ENCODE data around the gene NTF3. TPM values are rescaled to one million over a fixed set of nuclear protein-coding genes. Genes with fewer than 3 reads are reported as not detected.

NTF3 gene
- total RNA-seq, 1 donor from 2014 or later: 8.9 TPM

DNA sequence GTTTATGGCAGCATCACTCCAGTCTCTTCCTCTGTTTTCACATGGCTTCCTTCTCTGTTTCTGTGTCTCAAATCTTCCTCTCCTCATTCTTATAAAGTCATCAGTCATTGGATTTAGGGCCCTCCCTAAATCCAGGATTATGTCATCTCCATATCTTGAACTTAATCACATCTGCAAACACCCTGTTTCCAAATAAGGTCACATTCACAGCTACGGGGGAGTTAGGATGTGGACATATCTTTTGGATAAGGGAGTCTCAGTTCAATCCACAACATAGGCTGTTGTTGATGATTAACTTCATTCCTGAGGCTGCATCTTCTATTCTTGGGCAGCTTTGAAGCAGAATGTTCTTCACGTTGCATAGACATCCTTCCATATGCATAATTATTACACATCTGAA lies 40.3 kb upstream of the NTF3 start:
- H3K27me3 Mint-ChIP-seq (ENCODE audit: low read depth, unreplicated experiment): peaks cover 4% of the 10 kb centered on the region
- H3K9me3 Mint-ChIP-seq (ENCODE audit: unreplicated experiment): peaks cover 3% of the 10 kb centered on the region
- Histone ChIP-seq H3K4me2 (ENCODE audit: low read length) (no peak overlapping the region), H3K79me2 (ENCODE audit: insufficient read depth, low read length) (no peaks in the 10 kb centered on the region), H3K4me3 (ENCODE audit: insufficient read depth, low read depth, low read length) (no peak overlapping the region), H3K27ac (ENCODE audit: low read depth, low read length) (no peak overlapping the region), H3K36me3 (ENCODE audit: insufficient read depth, low read length) (no peaks in the 10 kb centered on the region), H4K20me1 (ENCODE audit: insufficient read depth, low read length) (no peaks in the 10 kb centered on the region), H2AFZ (ENCODE audit: low read depth, low read length) (no peak overlapping the region), H3K9ac (ENCODE audit: low read length) (no peak overlapping the region), H3K4me1 (ENCODE audit: insufficient read depth, low read length) (no peaks in the 10 kb centered on the region), H3K9me3 (ENCODE audit: insufficient read depth, low read depth, low read length) (no peaks in the 10 kb centered on the region), H3K27me3 (ENCODE audit: insufficient read depth, low read length) (no peaks in the 10 kb centered on the region)
- no peaks in the 10 kb centered on the region for H3K36me3 Mint-ChIP-seq (ENCODE audit: low read depth, unreplicated experiment)
- H3K4me3 Mint-ChIP-seq (ENCODE audit: unreplicated experiment): peak overlapping the region; percentile 71
- TF ChIP-seq EZH2 (IDR thresholded peaks at IDR 0.05; ENCODE audit: insufficient read depth, low read length): no peak
- TF ChIP-seq, protein P1, sequence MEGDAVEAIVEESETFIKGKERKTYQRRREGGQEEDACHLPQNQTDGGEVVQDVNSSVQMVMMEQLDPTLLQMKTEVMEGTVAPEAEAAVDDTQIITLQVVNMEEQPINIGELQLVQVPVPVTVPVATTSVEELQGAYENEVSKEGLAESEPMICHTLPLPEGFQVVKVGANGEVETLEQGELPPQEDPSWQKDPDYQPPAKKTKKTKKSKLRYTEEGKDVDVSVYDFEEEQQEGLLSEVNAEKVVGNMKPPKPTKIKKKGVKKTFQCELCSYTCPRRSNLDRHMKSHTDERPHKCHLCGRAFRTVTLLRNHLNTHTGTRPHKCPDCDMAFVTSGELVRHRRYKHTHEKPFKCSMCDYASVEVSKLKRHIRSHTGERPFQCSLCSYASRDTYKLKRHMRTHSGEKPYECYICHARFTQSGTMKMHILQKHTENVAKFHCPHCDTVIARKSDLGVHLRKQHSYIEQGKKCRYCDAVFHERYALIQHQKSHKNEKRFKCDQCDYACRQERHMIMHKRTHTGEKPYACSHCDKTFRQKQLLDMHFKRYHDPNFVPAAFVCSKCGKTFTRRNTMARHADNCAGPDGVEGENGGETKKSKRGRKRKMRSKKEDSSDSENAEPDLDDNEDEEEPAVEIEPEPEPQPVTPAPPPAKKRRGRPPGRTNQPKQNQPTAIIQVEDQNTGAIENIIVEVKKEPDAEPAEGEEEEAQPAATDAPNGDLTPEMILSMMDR (IDR thresholded peaks at IDR 0.05; ENCODE audit: insufficient read depth, low read depth, low read length): no peak
- DNase-seq (ENCODE audit: low read depth) (peak; percentile 12), FAIRE-seq (no peak)
- peaks cover 37% of the 10 kb centered on the region for H3K4me1 Mint-ChIP-seq (ENCODE audit: low read depth, unreplicated experiment)
- peak overlapping the region; percentile 35 for H3K27ac Mint-ChIP-seq (ENCODE audit: unreplicated experiment)

GRCh38 chr12:5392961-5393360 lies 38.9 kb upstream of the NTF3 start:
- DNase-seq (ENCODE audit: low read depth) (no peak), FAIRE-seq (no peak)
- Histone ChIP-seq H4K20me1 (ENCODE audit: insufficient read depth, low read length) (no peaks in the 10 kb centered on the region), H3K4me1 (ENCODE audit: insufficient read depth, low read length) (no peaks in the 10 kb centered on the region), H3K9ac (ENCODE audit: low read length) (no peak overlapping the region), H3K4me2 (ENCODE audit: low read length) (no peak overlapping the region), H3K36me3 (ENCODE audit: insufficient read depth, low read length) (no peaks in the 10 kb centered on the region), H3K27me3 (ENCODE audit: insufficient read depth, low read length) (no peaks in the 10 kb centered on the region), H3K4me3 (ENCODE audit: insufficient read depth, low read depth, low read length) (no peak overlapping the region), H3K79me2 (ENCODE audit: insufficient read depth, low read length) (no peaks in the 10 kb centered on the region), H2AFZ (ENCODE audit: low read depth, low read length) (no peak overlapping the region), H3K27ac (ENCODE audit: low read depth, low read length) (no peak overlapping the region), H3K9me3 (ENCODE audit: insufficient read depth, low read depth, low read length) (no peaks in the 10 kb centered on the region)
- no peaks in the 10 kb centered on the region for H3K36me3 Mint-ChIP-seq (ENCODE audit: low read depth, unreplicated experiment)
- peaks cover 3% of the 10 kb centered on the region for H3K9me3 Mint-ChIP-seq (ENCODE audit: unreplicated experiment)
- H3K4me3 Mint-ChIP-seq (ENCODE audit: unreplicated experiment): no peak overlapping the region
- H3K4me1 Mint-ChIP-seq (ENCODE audit: low read depth, unreplicated experiment): peaks cover 37% of the 10 kb centered on the region
- no peak for TF ChIP-seq EZH2 (IDR thresholded peaks at IDR 0.05; ENCODE audit: insufficient read depth, low read length)
- TF ChIP-seq, protein P1 (IDR thresholded peaks at IDR 0.05; ENCODE audit: insufficient read depth, low read depth, low read length): no peak
- H3K27ac Mint-ChIP-seq (ENCODE audit: unreplicated experiment): peak overlapping the region; percentile 31
- peaks cover 4% of the 10 kb centered on the region for H3K27me3 Mint-ChIP-seq (ENCODE audit: low read depth, unreplicated experiment)

DNA sequence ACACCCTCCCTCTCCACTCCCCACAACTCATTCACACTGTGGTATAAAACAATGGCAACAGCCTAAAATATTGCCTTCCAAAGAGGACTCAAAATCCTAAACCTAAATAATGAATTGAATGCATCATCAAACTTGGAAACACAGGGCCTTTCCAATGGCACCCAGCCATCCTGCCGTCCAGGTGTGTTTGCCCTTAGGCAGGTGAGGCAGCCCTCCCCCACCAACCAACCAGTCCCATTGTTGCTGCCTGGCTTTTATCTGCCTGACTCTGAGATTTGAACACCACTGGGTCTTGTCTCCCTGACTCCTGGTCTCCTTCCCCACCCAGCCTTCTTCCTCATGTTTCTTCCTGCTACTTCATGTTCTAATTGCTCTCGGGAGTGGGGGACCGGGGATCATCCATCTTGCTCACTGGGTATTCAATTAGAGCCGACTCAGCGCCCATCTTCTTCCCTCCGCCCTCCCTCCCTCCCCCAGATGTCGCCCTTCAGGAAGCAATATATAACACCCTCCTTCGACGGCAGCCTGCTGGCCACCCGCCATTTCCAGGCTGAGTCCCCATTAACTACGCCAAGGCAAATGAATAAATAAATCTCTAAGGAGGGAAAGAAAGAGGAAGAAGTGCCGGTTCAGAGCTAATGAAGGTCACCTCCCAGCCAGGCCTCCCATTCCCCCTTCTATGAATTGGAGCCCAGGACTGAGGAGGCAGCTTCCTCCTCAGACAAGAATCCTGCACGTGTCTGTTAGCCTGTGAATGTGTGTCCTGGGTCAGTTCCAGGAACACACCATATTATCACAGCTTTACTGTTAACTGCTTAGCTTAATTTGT lies 36.3 kb upstream of the NTF3 start:
- no peak overlapping the region for H3K27ac ChIP-seq (ENCODE audit: low read depth, low read length)
- no peak for DNase-seq (ENCODE audit: low read depth)

More for the DNA sequence above, 36.3 kb upstream of the NTF3 start:
- Histone ChIP-seq H3K79me2 (ENCODE audit: insufficient read depth, low read length) (no peaks in the 10 kb centered on the region), H3K27me3 (ENCODE audit: insufficient read depth, low read length) (no peaks in the 10 kb centered on the region), H3K36me3 (ENCODE audit: insufficient read depth, low read length) (no peaks in the 10 kb centered on the region), H3K4me3 (ENCODE audit: insufficient read depth, low read depth, low read length) (no peak overlapping the region), H3K9me3 (ENCODE audit: insufficient read depth, low read depth, low read length) (no peaks in the 10 kb centered on the region), H4K20me1 (ENCODE audit: insufficient read depth, low read length) (no peaks in the 10 kb centered on the region), H3K4me1 (ENCODE audit: insufficient read depth, low read length) (no peaks in the 10 kb centered on the region), H2AFZ (ENCODE audit: low read depth, low read length) (no peak overlapping the region), H3K4me2 (ENCODE audit: low read length) (no peak overlapping the region), H3K9ac (ENCODE audit: low read length) (no peak overlapping the region)
- FAIRE-seq: no peak
- Mint-ChIP-seq H3K36me3 (ENCODE audit: low read depth, unreplicated experiment) (no peaks in the 10 kb centered on the region), H3K9me3 (ENCODE audit: unreplicated experiment) (peaks cover 3% of the 10 kb centered on the region), H3K4me3 (ENCODE audit: unreplicated experiment) (no peak overlapping the region), H3K27ac (ENCODE audit: unreplicated experiment) (no peak overlapping the region), H3K4me1 (ENCODE audit: low read depth, unreplicated experiment) (peaks cover 18% of the 10 kb centered on the region), H3K27me3 (ENCODE audit: low read depth, unreplicated experiment) (peaks cover 9% of the 10 kb centered on the region)
- TF ChIP-seq, protein P1 (IDR thresholded peaks at IDR 0.05; ENCODE audit: insufficient read depth, low read depth, low read length): no peak
- no peak for TF ChIP-seq EZH2 (IDR thresholded peaks at IDR 0.05; ENCODE audit: insufficient read depth, low read length)

Data from astrocyte (in vitro differentiated cells and primary cell).